DND-41 (cell line): Measurements from ENCODE around the gene TMEFF2.

Experiments
- ATAC-seq: fragments of 200-7000 bp; cut with Tn5 transposase; 3 replicates; pipeline ENCODE4 v1.9.1; 2021; ENCODE audit warnings: low read depth; ENCODE audit not compliant: insufficient read depth
- DNase-seq: peaks from one replicate; pipeline ENCODE4 v3.0.0-alpha.2; 2020
- H2AFZ ChIP-seq: 2 replicates; pipeline ENCODE4 v1.6.0; 2012; ENCODE audit warnings: low read depth, low read length
- H3K27ac ChIP-seq: 2 replicates; pipeline ENCODE4 v1.5.1; 2012; ENCODE audit warnings: low read length, inconsistent platforms
- H3K27me3 ChIP-seq: fragments of 200-600 bp; sonication (generic); 2 replicates; pipeline ENCODE4 v1.6.0; 2012; ENCODE audit warnings: low read length, mild to moderate bottlenecking, inconsistent platforms; ENCODE audit not compliant: insufficient read depth, poor library complexity
- H3K36me3 ChIP-seq: 2 replicates; pipeline ENCODE4 v1.5.1; 2012; ENCODE audit warnings: low read length, inconsistent platforms; ENCODE audit not compliant: insufficient read depth
- H3K4me1 ChIP-seq: 2 replicates; pipeline ENCODE4 v1.5.1; 2012; ENCODE audit warnings: mild to moderate bottlenecking, low read length; ENCODE audit not compliant: insufficient read depth
- H3K4me2 ChIP-seq: 2 replicates; pipeline ENCODE4 v1.6.0; 2012; ENCODE audit warnings: mild to moderate bottlenecking, moderate library complexity, low read length, inconsistent platforms; ENCODE audit not compliant: insufficient read depth
- H3K4me3 ChIP-seq, 2 experiments: fragments of 200-600 bp in 1 of 2; shearing (Covaris generic) in 1 of 2; 2 replicates each; pipeline ENCODE4 v1.5.1; 2012 to 2016; ENCODE audit warnings: inconsistent platforms in 2 of 2, low read length in 2 of 2, mild to moderate bottlenecking in 2 of 2, low read depth in 1 of 2, moderate library complexity in 1 of 2
- H3K79me2 ChIP-seq: 2 replicates; pipeline ENCODE4 v1.6.0; 2012; ENCODE audit warnings: low read length, inconsistent platforms; ENCODE audit not compliant: insufficient read depth
- H3K9ac ChIP-seq: 2 replicates; pipeline ENCODE4 v1.6.0; 2012; ENCODE audit warnings: low read depth, mild to moderate bottlenecking, inconsistent platforms, low read length, moderate library complexity
- H3K9me3 ChIP-seq: 2 replicates; pipeline ENCODE4 v1.5.1; 2012; ENCODE audit warnings: low read length, moderate library complexity, mild to moderate bottlenecking, inconsistent platforms; ENCODE audit not compliant: insufficient read depth, severe bottlenecking
- H4K20me1 ChIP-seq: 2 replicates; pipeline ENCODE4 v1.6.0; 2012; ENCODE audit warnings: low read length; ENCODE audit not compliant: insufficient read depth
- CTCF ChIP-seq: IDR thresholded peaks from 2 replicates; pipeline ENCODE4 v1.5.1; 2012; ENCODE audit warnings: borderline replicate concordance, low read length, moderate library complexity, mild to moderate bottlenecking; ENCODE audit not compliant: poor library complexity, severe bottlenecking; ENCODE audit errors: extremely low read depth
- EZH2 ChIP-seq: IDR thresholded peaks from 3 replicates; pipeline ENCODE4 v1.6.1; 2012; ENCODE audit warnings: borderline replicate concordance, low read depth, mild to moderate bottlenecking, moderate library complexity, low read length, inconsistent platforms; ENCODE audit not compliant: severe bottlenecking

TMEFF2 gene

GRCh38 chr2:192151853-192152252, 42.9 kb downstream of the TMEFF2 start:
- Histone ChIP-seq H3K9me3 (no peaks in the 10 kb centered on the region), H2AFZ (no peak overlapping the region), H3K27me3 (peaks cover 9% of the 10 kb centered on the region), H3K79me2 (no peaks in the 10 kb centered on the region), H3K36me3 (no peaks in the 10 kb centered on the region), H4K20me1 (no peaks in the 10 kb centered on the region), H3K4me3 (no peak overlapping the region), H3K4me1 (no peaks in the 10 kb centered on the region), H3K4me2 (no peak overlapping the region), H3K27ac (no peak overlapping the region), H3K9ac (no peak overlapping the region)
- no peak for ATAC-seq
- no peak for TF ChIP-seq EZH2
- TF ChIP-seq CTCF = no peak
- no peak for DNase-seq

DNA sequence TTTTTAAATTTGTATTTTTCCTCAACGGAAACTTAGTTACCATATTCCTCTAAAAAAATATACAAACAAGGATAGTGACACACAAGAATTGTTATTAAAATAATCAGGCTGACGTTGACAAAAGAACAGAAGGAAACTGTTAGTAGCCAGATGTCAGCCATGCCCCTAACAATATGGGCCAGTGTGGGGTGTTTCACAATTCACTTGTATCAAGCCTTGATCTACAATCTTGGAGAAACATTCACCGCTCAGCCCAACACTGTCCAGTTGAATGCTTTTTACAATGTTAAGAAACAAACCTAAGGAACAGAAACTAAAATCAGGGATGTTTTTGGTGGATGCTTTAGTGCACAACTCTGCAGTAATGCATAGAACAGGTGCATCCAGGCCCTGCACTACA, 44.6 kb downstream of the TMEFF2 start:
- Histone ChIP-seq H3K4me3 (no peak overlapping the region), H3K9ac (no peak overlapping the region), H2AFZ (no peak overlapping the region), H3K4me1 (no peaks in the 10 kb centered on the region), H3K27ac (no peak overlapping the region), H3K27me3 (peaks cover 9% of the 10 kb centered on the region), H3K79me2 (no peaks in the 10 kb centered on the region), H3K4me2 (no peak overlapping the region), H3K9me3 (no peaks in the 10 kb centered on the region), H4K20me1 (no peaks in the 10 kb centered on the region), H3K36me3 (no peaks in the 10 kb centered on the region)
- ATAC-seq (no peak), DNase-seq (no peak)
- TF ChIP-seq EZH2 (no peak), CTCF (no peak)

- Histone ChIP-seq H3K9ac (no peak overlapping the region), H3K36me3 (no peaks in the 10 kb centered on the region), H2AFZ (no peak overlapping the region), H3K9me3 (no peaks in the 10 kb centered on the region), H3K4me2 (no peak overlapping the region), H3K4me3 (no peak overlapping the region), H3K27ac (no peak overlapping the region), H3K4me1 (no peaks in the 10 kb centered on the region), H4K20me1 (no peaks in the 10 kb centered on the region), H3K79me2 (no peaks in the 10 kb centered on the region), H3K27me3 (peaks cover 7% of the 10 kb centered on the region)
- DNase-seq (no peak), ATAC-seq (no peak)
- TF ChIP-seq EZH2 (no peak), CTCF (no peak)
Measured at GRCh38 chr2:192148620-192149321, 46.0 kb downstream of the TMEFF2 start.
